Panc1 (cell line): Measurements from ENCODE around the gene DLGAP1. TPM values are rescaled to one million over a fixed set of nuclear protein-coding genes. Genes with fewer than 3 reads are reported as not detected.

Experiments used
- ATAC-seq: fragments of 200-7000 bp; cut with Tn5 transposase; 2 replicates; pipeline ENCODE4 v1.9.1; 2020; ENCODE audit warnings: mild to moderate bottlenecking, moderate library complexity
- BruUV-seq: library from RNA; stranded (reverse); fragments of 400-500 nt; replicated peaks from 2 replicates; lab custom pipeline; 2021; lab: Mats Ljungman, UMichigan
- CTCF ChIA-PET: fragments of 300-600 bp; sonication (Branson Sonifier 250); formaldehyde crosslinking; loops from one replicate; lab custom pipeline; 2022; ENCODE audit warnings: antibody characterized with exemption; lab: Charles Lee
- POLR2A ChIA-PET: fragments of 300-600 bp; sonication (Branson Sonifier 250); formaldehyde crosslinking; loops from one replicate; lab custom pipeline; 2022; ENCODE audit warnings: antibody characterized with exemption; lab: Charles Lee
- DNase-seq: peaks from one replicate; pipeline ENCODE4 v3.0.0-alpha.2; 2010; ENCODE audit warnings: low read depth, low spot score
- H3K27ac ChIP-seq: 2 replicates; pipeline ENCODE4 v1.5.1; 2011; ENCODE audit warnings: mild to moderate bottlenecking, low read length, inconsistent platforms
- H3K27me3 ChIP-seq: fragments of 200-500 bp; sonication (Bioruptor generic); 2 replicates; pipeline ENCODE4 v1.6.0; 2014; ENCODE audit warnings: low read length, inconsistent platforms; ENCODE audit not compliant: control insufficient read depth, insufficient read depth
- H3K36me3 ChIP-seq: fragments of 200-500 bp; sonication (Bioruptor generic); 2 replicates; pipeline ENCODE4 v1.5.1; 2014; ENCODE audit warnings: inconsistent platforms, mild to moderate bottlenecking, low read length, moderate library complexity; ENCODE audit not compliant: control insufficient read depth, insufficient read depth
- H3K4me1 ChIP-seq: 2 replicates; pipeline ENCODE4 v1.5.1; 2011; ENCODE audit warnings: inconsistent platforms, mild to moderate bottlenecking, low read length, moderate library complexity; ENCODE audit not compliant: control insufficient read depth, insufficient read depth
- H3K4me3 ChIP-seq, 2 experiments: 2 replicates each; pipeline ENCODE4 v1.5.1; 2011 to 2012; ENCODE audit warnings: low read depth in 2 of 2, low read length in 2 of 2, mild to moderate bottlenecking in 2 of 2, inconsistent platforms in 1 of 2, moderate library complexity in 1 of 2
- H3K9me3 ChIP-seq: fragments of 200-500 bp; sonication (Bioruptor generic); 2 replicates; pipeline ENCODE4 v1.5.1; 2014; ENCODE audit warnings: low read depth, mild to moderate bottlenecking, inconsistent platforms, low read length, moderate library complexity; ENCODE audit not compliant: control insufficient read depth, insufficient read depth
- CTCF ChIP-seq: fragments of 450-650 bp; IDR thresholded peaks from 2 replicates; pipeline ENCODE4 v1.5.1; 2017; ENCODE audit warnings: mild to moderate bottlenecking
- POLR2AphosphoS5 ChIP-seq: IDR thresholded peaks from 2 replicates; pipeline ENCODE4 v1.6.1; 2012; ENCODE audit warnings: mild to moderate bottlenecking, low read depth, low read length, moderate library complexity
- REST ChIP-seq, 2 experiments: IDR thresholded peaks; 2 replicates each; pipeline ENCODE4 v1.6.1; 2011 to 2012; ENCODE audit warnings: low read depth in 2 of 2, control low read depth in 1 of 2, low read length in 1 of 2, mild to moderate bottlenecking in 1 of 2, moderate library complexity in 1 of 2; ENCODE audit not compliant: insufficient read depth in 1 of 2
- SIN3A ChIP-seq: IDR thresholded peaks from 2 replicates; pipeline ENCODE4 v1.6.1; 2012; ENCODE audit warnings: low read depth, mild to moderate bottlenecking, low read length, moderate library complexity, borderline replicate concordance; ENCODE audit not compliant: insufficient read depth
- TCF7L2 ChIP-seq: IDR thresholded peaks from 2 replicates; pipeline ENCODE4 v1.6.1; 2011; ENCODE audit warnings: mild to moderate bottlenecking, low read depth, low read length, inconsistent platforms
- in situ Hi-C: cut with HindIII; loops from 2 replicates; pipeline ENCODE4 v1.10.0; 2016; ENCODE audit warnings: low sequenced_read_pairs, low pct_unique_long_range_greater_than_20kb
- intact Hi-C: fragments of 100-400 bp; cut with micrococcal nuclease; formaldehyde crosslinking; loops from one replicate; pipeline ENCODE4 v1.10.0; 2022; ENCODE audit not compliant: unreplicated experiment
- total RNA-seq: library from RNA; stranded (reverse); gene quantifications from one replicate; pipeline ENCODE4 v1.2.1, GENCODE V29; 2021; ENCODE audit not compliant: unreplicated experiment

The DLGAP1 gene
- total RNA-seq, 1 experiment from 2014 or later, result 1.8 TPM

- in situ Hi-C loops (no loop called here), intact Hi-C loops (loop anchor here (5.0 kb wide), 1 partner anchor 213 kb away; the partner anchor contains the start of gene TGIF1)
- TSS peak; percentile 99 for BruUV-seq
- POLR2A ChIA-PET, result interaction anchor here (0.6 to 3.1 kb wide), 13 partner anchors 12 to 606 kb away, joined by 3 to 23 read pairs (median 5); no protein-coding TSS in a partner anchor
- Histone ChIP-seq H3K4me1 (peaks cover 56% of the 10 kb centered on the region), H3K9me3 (peaks cover 6% of the 10 kb centered on the region; the same call in 1 of the 2 replicates), H3K27me3 (no peaks in the 10 kb centered on the region), H3K4me3 (no peak overlapping the region), H3K27ac (peak overlapping the region; percentile 100), H3K36me3 (no peaks in the 10 kb centered on the region)
- DNase-seq (no peak), ATAC-seq (no peak)
- TF ChIP-seq SIN3A (no peak), REST (IDR thresholded peaks at IDR 0.05; ENCODE audit: insufficient read depth in 1 of 2, low read depth in 2 of 2, low read length in 1 of 2) (no peak), TCF7L2 (no peak), POLR2AphosphoS5 (no peak), CTCF (no peak)
- CTCF ChIA-PET, result interaction anchor here (0.6 to 2.0 kb wide), 5 partner anchors 12 to 330 kb away, joined by 3 to 15 read pairs (median 6); no protein-coding TSS in a partner anchor
These were observed 789.9 kb downstream of the DLGAP1 start for GRCh38 chr18:3665204-3665603.

- in situ Hi-C loops, result no loop called here
- no peaks in the 10 kb centered on the region for H3K27me3 ChIP-seq
- no peak overlapping the region for H3K4me3 ChIP-seq
- DNase-seq (no peak), ATAC-seq (no peak; the same call in 1 of the 2 replicates)
- TF ChIP-seq POLR2AphosphoS5 (no peak), SIN3A (no peak), TCF7L2 (no peak), REST (IDR thresholded peaks at IDR 0.05; ENCODE audit: insufficient read depth in 1 of 2, low read depth in 2 of 2, low read length in 1 of 2) (no peak), CTCF (no peak; the same call in 1 of the 2 replicates)
- ChIA-PET POLR2A (interaction anchor here (0.6 to 3.1 kb wide), 13 partner anchors 11 to 605 kb away, joined by 3 to 23 read pairs (median 5); no protein-coding TSS in a partner anchor), CTCF (interaction anchor here (0.6 to 0.7 kb wide), 4 partner anchors 62 to 320 kb away, joined by 3 to 7 read pairs (median 4); no protein-coding TSS in a partner anchor)
- intact Hi-C loops, result loop anchor here (5.0 kb wide), 1 partner anchor 212 kb away; the partner anchor contains the start of gene TGIF1
- H3K9me3 ChIP-seq, result peaks cover 6% of the 10 kb centered on the region; the same call in 1 of the 2 replicates
- peak overlapping the region; percentile 100 for H3K27ac ChIP-seq
- peaks cover 53% of the 10 kb centered on the region for H3K4me1 ChIP-seq
- H3K36me3 ChIP-seq, result no peaks in the 10 kb centered on the region
- no TSS peak for BruUV-seq
These were observed 790.4 kb downstream of the DLGAP1 start for GRCh38 chr18:3664563-3665178.
